ENCODE results near the gene ALOX5. TPM values are rescaled to one million over a fixed set of nuclear protein-coding genes. Genes with fewer than 3 reads are reported as not detected.
"Not testable (repeated sequence)": the region's sequence is repeated elsewhere in the genome, so short reads cannot be mapped to it uniquely, and the experiment has no call there.

ALOX5 gene
- total RNA-seq, 1 donor from 2014 or later = 22.8 TPM

- H3K4me3 ChIP-seq = no peak overlapping the region
- no peak for TF ChIP-seq POLR2A (IDR thresholded peaks at IDR 0.05)
- TF ChIP-seq POLR2AphosphoS5 (IDR thresholded peaks at IDR 0.05; ENCODE audit: insufficient read depth in 1 of 2, low read depth in 1 of 2) = no peak
- TF ChIP-seq CTCF (IDR thresholded peaks at IDR 0.05) = no peak
- no peak overlapping the region for H3K27ac ChIP-seq
- intact Hi-C loops (cut with DNase I) = no loop called here
- no peaks in the 10 kb centered on the region for H3K36me3 ChIP-seq
- no peak for DNase-seq (ENCODE audit: extremely low spot score in 2 of 2)
- H3K9me3 ChIP-seq = no peaks in the 10 kb centered on the region
- H3K4me1 ChIP-seq = peaks cover 37% of the 10 kb centered on the region
- no peaks in the 10 kb centered on the region for H3K27me3 ChIP-seq
These were observed 97.7 kb downstream of the ALOX5 start for GRCh38 chr10:45471531-45472310.

- intact Hi-C loops (cut with DNase I) = no loop called here
These were observed 99.1 kb downstream of the ALOX5 start for GRCh38 chr10:45473126-45473525.

GRCh38 chr10:45476559-45476958 is 102.5 kb downstream of the ALOX5 start:
- Histone ChIP-seq H3K9me3 (peaks cover 3% of the 10 kb centered on the region), H3K4me1 (peaks cover 10% of the 10 kb centered on the region), H3K27ac (no peak overlapping the region), H3K4me3 (no peak overlapping the region), H3K27me3 (no peaks in the 10 kb centered on the region), H3K36me3 (no peaks in the 10 kb centered on the region)
- TF ChIP-seq POLR2AphosphoS5 (IDR thresholded peaks at IDR 0.05; ENCODE audit: insufficient read depth in 1 of 2, low read depth in 1 of 2) (no peak), CTCF (IDR thresholded peaks at IDR 0.05) (no peak), POLR2A (IDR thresholded peaks at IDR 0.05) (no peak)
- DNase-seq (ENCODE audit: extremely low spot score in 2 of 2) = no peak
- intact Hi-C loops (cut with DNase I) = no loop called here

More at GRCh38 chr10:45473126-45473525, 99.1 kb downstream of the ALOX5 start:
- Histone ChIP-seq H3K27ac (no peak overlapping the region), H3K4me1 (peaks cover 27% of the 10 kb centered on the region), H3K4me3 (no peak overlapping the region), H3K27me3 (no peaks in the 10 kb centered on the region), H3K36me3 (no peaks in the 10 kb centered on the region), H3K9me3 (peaks cover 3% of the 10 kb centered on the region)
- TF ChIP-seq POLR2AphosphoS5 (IDR thresholded peaks at IDR 0.05; ENCODE audit: insufficient read depth in 1 of 2, low read depth in 1 of 2) = no peak
- TF ChIP-seq CTCF (IDR thresholded peaks at IDR 0.05) = no peak
- TF ChIP-seq POLR2A (IDR thresholded peaks at IDR 0.05) = no peak
- DNase-seq (ENCODE audit: extremely low spot score in 2 of 2) = no peak

- H3K4me3 ChIP-seq = no peak overlapping the region
- peaks cover 3% of the 10 kb centered on the region for H3K9me3 ChIP-seq
- H3K36me3 ChIP-seq = no peaks in the 10 kb centered on the region
- H3K27me3 ChIP-seq = no peaks in the 10 kb centered on the region
- no peak for TF ChIP-seq POLR2A (IDR thresholded peaks at IDR 0.05)
- intact Hi-C loops (cut with DNase I) = no loop called here
- no peak for DNase-seq (ENCODE audit: extremely low spot score in 2 of 2)
- H3K27ac ChIP-seq = no peak overlapping the region
- H3K4me1 ChIP-seq = no peaks in the 10 kb centered on the region
These were observed 106.3 kb downstream of the ALOX5 start for GRCh38 chr10:45480294-45480693.

GRCh38 chr10:45481100-45481499 is 107.1 kb downstream of the ALOX5 start:
- intact Hi-C loops (cut with DNase I); H3K9me3 ChIP-seq; H3K36me3 ChIP-seq; H3K4me3 ChIP-seq; H3K27me3 ChIP-seq; DNase-seq (ENCODE audit: extremely low spot score in 2 of 2); H3K27ac ChIP-seq; H3K4me1 ChIP-seq: not testable (repeated sequence)

GRCh38 chr10:45483002-45483401 is 109.0 kb downstream of the ALOX5 start:
- no peaks in the 10 kb centered on the region for H3K36me3 ChIP-seq

More at GRCh38 chr10:45483002-45483401, 109.0 kb downstream of the ALOX5 start:
- TF ChIP-seq POLR2A (IDR thresholded peaks at IDR 0.05) (no peak), CTCF (IDR thresholded peaks at IDR 0.05) (no peak), POLR2AphosphoS5 (IDR thresholded peaks at IDR 0.05; ENCODE audit: insufficient read depth in 1 of 2, low read depth in 1 of 2) (no peak)
- Histone ChIP-seq H3K9me3 (no peaks in the 10 kb centered on the region), H3K27me3 (no peaks in the 10 kb centered on the region), H3K4me3 (no peak overlapping the region), H3K4me1 (no peaks in the 10 kb centered on the region), H3K27ac (no peak overlapping the region)
- DNase-seq (ENCODE audit: extremely low spot score in 2 of 2) = no peak
- intact Hi-C loops (cut with DNase I) = no loop called here
